Stimulated activated CD8-positive, alpha-beta memory T cell treated with anti-CD3 and anti-CD28 coated beads, Interleukin-12 subunit alpha, Interleukin-12 subunit beta, amount 100 ng/mL, for 4 hours (primary cell): ENCODE data around the gene TMEM14C.

Experiments
- DNase-seq: peaks from one replicate; pipeline ENCODE4 v3.0.0-alpha.2; 2020; ENCODE audit warnings: low read depth

The TMEM14C gene

GRCh38 chr6:10759884-10760329 is 37.0 kb downstream of the TMEM14C start:
- no peak for DNase-seq

DNA sequence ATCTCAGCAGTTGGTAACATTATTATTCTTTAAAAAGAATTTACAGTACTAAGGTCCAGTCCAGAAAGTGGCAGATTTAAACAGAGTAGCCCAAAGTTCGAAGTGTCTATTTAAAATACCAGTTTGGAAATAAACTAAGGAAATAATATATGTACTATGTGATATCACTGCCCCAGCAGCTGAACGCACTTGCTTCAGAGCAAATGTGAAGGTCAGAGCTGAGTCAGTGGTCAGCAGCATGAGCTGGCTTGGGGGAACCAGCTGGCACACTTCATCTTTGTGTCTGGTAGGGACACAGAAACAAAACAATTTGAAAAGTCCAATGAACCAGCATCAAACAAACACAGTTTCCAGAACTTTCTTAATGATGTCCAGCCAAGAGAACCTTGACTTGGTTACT is 40.1 kb downstream of the TMEM14C start:
- DNase-seq, result no peak

DNA sequence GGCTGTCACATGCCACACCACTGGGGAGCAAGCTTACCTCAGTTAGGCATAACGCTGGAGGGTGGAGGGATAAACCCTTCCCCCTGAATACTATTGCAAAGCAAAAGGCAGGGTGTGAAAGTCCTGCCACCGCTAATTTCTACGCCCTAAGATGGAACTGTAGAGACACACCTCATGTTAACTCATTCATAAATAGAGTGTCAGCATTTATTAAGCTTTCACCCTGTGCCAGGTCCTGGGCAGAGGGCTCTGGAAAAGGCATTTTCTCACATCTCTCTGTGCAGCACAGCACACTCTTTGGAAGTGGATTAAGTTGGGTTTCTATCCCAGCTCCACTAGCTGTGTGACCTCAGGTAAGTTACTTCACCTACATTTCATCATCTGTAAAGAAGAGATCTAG is 46.5 kb downstream of the TMEM14C start:
- no peak for DNase-seq

DNA sequence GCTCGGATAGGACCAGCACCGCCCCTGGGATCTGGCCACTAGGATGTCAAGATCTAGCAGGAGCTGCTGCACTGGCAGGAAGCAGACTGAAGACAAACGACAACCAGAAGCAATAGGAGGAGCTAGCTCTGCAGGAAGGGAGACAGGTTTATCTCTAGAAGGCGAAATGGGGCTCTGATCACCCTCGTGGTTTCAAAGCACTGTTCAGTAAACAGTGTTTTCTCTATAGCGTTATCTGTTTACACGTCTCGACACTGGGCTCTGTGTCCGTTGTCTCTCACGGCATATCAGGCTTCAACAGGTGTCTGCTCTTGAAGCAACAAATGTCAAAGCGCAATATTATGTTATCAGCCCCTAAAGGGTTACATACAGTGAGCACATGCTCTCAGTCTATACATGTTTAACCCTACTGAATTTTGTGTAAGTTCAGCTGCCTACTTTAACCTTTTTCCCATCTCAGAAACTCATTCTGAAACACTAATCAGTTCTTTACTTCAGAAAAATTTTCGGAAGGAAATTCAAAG is 48.6 kb downstream of the TMEM14C start:
- no peak for DNase-seq

GRCh38 chr6:10778230-10778629 is 55.4 kb downstream of the TMEM14C start:
- DNase-seq, result no peak

- no peak for DNase-seq
Observed at GRCh38 chr6:10779076-10779475, 56.2 kb downstream of the TMEM14C start.
